Measurements from ENCODE around the gene SLC8A1. TPM values are rescaled to one million over a fixed set of nuclear protein-coding genes. Genes with fewer than 3 reads are reported as not detected.

The SLC8A1 gene
- total RNA-seq, 1 donor from 2014 or later: 0.13 TPM

DNA sequence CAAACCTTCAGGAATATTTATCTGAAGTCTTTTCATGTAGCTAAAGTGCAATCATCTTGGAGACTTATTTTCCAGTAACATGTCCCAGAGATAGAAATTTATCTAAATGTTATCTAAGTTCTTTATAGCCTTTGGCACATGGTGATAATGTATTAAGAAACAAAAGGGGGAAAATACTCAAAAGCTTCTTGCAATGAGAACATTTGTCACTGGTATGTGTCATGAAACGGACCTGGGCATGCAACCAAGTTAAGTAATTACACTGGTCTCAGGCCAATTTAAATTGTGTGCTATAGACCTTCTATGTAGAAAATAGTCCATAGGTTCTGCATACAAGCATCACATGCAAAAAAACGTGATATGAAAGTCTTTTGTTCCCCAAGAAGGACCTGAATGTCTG is 136.2 kb downstream of the SLC8A1 start:
- no peak for DNase-seq (ENCODE audit: low read depth in 2 of 2)

DNA sequence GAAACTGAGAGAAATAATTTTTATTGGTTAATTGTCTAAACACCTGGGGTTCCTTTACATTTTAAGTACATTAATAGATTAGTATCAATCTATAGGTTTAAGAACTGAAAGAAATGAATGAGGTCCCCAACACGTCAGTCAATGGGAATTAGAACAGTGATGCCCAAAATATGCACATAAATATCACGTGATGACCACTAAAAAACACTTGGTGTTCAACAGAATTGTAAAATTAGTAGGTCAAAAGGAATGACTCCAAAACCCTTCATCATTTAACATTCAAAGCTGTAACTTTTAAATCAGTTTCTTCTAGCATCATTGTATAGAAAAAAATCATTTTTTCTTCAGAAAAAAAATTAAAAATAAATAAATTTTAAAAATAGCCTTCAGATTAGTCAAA is 140.9 kb downstream of the SLC8A1 start:
- DNase-seq (ENCODE audit: low read depth in 2 of 2): no peak

DNA sequence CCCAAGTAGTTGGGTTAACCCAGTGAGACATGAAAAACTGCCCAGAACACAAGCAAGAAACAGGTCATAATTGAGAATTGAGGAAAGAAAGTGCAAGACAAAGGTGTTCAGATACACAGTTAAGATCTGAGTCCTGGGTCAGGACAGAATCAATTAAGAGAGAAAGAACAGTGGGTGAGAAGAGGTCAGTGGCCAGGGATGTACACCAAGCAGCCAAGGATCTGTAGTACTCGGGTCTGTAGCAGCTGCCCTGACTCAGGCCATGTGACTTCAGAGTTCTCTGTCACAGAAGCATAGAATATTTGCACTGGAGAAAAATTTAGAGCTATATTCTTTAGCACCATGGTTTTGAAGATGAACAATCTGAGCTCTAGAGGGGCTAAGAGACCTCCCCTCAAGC is 141.6 kb downstream of the SLC8A1 start:
- no peak for DNase-seq (ENCODE audit: low read depth in 2 of 2)

DNA sequence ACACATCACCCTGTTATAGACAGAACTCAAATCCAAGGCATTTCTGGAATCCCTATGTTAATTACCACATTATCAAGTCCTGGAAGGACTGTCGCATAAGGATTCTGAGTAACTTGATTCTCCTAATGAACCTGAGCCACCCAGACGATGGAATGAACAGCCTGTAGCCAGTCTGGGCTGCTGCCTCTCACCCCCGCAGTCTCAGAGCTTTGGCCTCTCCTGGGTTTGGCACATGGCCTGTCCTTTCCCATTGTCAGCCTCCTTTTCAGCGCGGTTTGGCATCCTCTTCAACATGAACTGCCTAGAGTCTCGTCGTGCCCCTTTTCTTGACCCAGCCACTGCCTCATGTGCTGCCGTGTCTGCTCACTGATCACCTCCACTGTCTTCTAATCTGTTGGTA is 147.6 kb downstream of the SLC8A1 start:
- DNase-seq (ENCODE audit: low read depth in 2 of 2): no peak

DNA sequence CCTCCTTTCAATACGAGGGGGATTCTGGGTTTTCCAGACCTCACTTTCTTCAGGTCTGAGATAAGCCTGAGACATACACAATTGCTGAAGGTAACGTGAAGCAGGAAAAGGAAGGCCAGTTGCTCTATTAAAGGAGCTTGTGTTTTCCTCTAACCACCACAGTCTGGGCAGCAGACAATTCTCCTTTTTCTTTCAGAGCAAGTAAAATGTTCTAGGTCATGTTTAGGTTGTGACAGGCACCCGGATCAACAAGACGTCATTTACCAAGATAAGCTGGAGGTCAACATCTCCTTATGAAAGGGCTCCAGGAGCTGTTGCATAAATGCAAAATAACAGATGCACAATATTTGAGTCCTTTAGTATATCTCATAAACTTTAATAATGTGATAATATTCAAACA is 148.1 kb downstream of the SLC8A1 start:
- DNase-seq (ENCODE audit: low read depth in 2 of 2): no peak

DNA sequence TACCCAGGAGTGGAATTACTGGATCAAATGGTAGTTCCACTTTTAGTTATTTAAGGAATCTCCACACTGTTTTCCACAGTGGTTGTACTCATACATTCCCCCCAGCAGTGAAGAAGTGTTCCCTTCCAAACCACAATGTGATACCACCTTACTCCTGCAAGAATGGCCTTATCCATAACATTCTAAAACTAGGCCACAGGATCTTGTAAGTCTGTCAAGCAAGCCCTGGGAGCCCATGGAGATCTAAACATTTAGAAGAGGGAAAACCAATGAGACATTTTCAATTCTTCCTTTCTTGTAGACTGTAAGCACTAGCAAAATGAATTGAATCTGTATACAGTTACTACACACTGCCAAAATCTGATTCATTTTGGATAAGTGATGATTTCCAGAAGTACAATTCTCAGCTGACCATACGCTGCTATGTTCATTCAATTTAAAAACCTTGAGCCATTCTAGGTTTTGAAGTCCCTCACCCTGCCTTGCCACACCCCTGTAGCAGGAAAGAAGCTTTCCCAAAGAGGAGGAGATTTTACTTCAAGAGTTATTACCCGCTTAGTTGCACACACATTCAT is 149.1 kb downstream of the SLC8A1 start:
- DNase-seq (ENCODE audit: low read depth in 2 of 2): no peak

DNA sequence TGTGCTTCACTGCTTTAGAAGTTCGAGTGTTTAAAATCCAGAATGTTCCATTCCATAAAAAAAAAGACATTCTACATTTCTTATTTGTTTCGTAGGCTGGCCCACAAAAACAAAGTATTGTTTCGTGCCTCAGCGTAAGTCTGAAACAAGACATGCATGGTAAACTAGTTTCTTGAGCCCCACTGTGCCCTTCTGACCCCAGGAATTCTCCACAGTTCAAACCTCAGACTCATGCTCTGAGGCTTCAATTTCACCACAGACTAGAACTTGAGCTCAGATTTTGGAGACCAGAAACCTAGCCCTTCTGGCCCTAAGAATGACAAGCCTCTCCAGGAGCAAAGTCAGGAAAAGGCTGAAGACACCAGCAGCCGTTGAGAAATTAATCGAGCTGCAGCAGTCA is 151.5 kb downstream of the SLC8A1 start:
- DNase-seq (ENCODE audit: low read depth in 2 of 2): no peak

DNA sequence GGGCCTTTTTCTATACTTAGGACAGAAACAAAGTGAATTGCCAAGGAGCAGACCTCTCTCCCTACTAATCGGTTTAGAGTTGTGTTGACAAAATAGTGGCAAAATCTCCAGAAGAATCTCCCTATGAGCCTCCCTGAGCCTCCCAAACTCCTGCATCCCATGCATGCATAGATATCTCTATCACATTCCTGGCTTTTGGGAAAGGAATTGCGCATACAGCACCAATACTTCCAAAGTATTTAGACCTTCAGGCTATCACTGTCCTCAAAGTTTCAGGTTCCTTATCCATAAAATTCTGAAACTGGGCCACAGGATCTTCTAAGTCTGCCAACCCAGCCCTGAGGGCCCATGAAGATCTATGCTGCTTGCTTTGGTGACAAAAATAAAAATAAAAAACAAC is 152.1 kb downstream of the SLC8A1 start:
- DNase-seq (ENCODE audit: low read depth in 2 of 2): no peak

DNA sequence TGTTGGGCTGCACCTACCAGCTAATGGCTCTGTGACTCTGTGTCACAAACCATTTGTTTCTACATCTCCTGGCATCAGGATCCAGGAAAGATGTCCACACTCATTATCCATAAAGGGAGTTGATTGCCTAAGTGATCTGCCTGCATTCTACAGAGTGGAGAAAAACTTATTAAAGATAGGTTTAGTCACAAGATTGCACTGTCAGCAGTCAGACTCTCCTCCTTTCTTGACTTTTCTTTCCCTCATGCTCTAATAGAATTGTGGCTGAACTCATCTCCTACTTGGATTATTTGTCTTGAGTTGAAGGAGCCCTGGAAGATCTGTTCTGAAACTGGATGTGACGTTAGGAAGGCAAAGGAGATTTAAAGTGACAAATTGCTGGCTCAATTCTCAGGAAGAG is 152.7 kb downstream of the SLC8A1 start:
- DNase-seq (ENCODE audit: low read depth in 2 of 2): no peak

DNA sequence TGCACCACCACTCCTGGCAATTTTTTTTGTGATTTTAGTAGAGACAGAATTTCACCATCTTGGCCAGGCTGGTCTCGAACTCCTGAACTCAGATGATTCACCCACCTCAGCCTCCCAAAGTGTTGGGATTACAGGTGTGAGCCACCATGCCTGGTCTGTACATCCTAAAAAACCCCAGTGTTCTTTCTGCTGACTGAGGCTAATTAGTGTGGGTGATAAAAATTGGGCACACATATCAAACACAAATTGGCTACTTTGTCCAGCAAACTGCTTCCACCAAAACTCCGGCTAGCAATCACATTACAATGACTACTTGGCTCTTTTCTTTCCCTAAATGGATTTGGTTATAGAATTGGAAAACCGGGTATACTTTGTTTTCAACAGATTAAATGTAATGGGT is 153.9 kb downstream of the SLC8A1 start:
- no peak for DNase-seq (ENCODE audit: low read depth in 2 of 2)

DNA sequence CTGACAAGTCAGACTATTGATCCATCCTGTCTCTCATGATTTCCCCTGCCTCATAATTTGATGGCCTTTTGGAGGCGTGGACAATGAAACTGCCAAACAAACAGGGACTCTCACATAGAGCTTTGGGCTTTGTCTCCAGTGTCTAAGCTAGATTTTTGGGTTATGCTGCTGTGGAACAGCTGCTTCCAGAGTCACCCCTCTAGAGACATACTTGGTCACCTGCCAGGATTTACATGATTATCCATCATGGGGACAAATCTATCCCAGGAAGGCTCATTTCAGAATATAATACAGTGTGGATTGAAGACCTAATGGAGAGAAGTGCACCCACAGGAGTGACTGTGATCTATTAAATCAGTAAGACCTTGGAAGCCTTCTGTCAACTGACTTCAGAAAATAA is 159.6 kb downstream of the SLC8A1 start:
- DNase-seq (ENCODE audit: low read depth in 2 of 2): no peak

DNA sequence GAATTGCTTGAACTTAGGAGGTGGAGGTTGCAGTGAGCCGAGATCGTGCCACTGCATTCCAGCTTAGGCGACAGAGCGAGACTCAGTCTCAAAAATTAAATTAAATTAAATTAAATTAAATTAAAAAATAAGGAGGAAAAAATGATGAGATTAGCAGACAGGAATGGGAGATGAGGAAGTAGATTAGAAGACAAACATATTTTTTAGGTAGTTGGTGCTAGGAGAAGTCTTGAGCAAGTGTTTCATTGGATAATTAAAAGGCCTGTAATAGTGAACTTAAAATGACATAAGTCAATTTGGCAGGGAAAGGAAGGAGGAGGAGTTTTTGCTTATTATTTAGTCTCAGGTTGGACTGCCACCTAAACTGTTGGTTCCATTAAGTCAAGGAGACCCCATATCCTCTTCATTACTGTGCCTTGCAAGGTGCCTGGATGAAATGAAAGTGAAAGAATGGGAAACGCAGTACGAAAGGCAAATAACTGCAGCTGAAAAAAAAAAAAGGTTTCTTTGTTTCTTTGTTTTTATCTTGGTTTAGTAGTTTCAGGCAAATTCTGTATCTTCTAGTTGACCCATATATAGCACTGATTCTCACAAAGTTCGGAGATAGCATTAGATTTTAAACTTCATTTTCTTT is 162.0 kb downstream of the SLC8A1 start:
- DNase-seq (ENCODE audit: low read depth in 2 of 2): no peak

DNA sequence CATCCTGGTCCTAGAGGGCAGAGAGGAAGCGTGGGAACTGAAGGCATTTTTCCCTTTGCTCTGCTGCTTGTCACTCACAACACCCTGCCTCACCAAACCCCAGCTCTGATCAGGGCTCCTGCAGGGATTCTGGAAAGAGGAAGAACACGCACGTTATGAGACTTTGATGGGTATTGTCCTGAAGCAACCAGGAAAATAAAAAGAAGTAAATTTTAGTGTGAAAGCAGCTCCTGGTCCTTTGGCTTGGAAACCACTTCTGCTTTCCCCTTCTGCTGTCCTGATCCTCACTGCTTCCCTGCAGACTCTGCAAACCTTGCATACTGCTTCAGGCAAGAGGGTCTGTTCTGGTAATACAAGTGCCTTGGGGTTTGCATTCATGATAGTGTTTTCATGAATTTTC is 164.1 kb downstream of the SLC8A1 start:
- no peak for DNase-seq (ENCODE audit: low read depth in 2 of 2)

DNA sequence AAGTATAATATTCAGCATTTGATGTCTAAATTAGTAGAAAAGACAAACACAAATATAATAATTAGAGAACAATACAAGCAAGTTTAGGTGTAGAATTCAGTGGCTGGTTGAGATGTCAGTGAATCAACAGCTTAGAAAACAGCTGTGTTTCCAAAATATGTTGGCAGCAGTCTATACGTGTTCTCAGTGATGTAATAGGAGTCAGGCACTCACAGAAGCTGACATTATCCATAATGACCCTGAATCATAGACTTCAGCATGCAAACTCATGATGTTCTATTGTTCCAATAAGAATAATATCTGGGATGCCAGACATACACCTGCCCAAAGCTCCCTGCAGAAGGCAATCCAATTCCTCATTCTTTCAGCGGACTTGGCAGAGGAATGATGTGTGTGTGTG is 164.7 kb downstream of the SLC8A1 start:
- no peak for DNase-seq (ENCODE audit: low read depth in 2 of 2)

DNA sequence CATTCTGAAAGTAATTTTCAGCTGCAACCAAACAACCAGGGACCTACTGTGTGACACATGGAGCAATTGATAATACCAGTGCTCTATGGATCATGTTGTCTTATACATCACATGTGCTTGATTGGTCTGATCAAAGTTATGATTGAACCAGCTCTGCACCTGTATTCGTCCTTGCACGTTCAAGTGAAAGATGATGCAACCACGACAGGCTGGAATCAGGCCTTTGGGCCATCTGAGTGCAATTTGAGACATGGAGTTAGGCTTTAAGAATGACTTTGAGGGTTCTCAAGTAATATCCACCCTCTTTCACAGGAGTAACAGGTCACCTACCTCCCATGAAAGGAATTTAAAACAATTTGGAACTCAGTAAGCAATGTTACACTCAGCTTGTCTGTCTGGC is 165.2 kb downstream of the SLC8A1 start:
- no peak for DNase-seq (ENCODE audit: low read depth in 2 of 2)

DNA sequence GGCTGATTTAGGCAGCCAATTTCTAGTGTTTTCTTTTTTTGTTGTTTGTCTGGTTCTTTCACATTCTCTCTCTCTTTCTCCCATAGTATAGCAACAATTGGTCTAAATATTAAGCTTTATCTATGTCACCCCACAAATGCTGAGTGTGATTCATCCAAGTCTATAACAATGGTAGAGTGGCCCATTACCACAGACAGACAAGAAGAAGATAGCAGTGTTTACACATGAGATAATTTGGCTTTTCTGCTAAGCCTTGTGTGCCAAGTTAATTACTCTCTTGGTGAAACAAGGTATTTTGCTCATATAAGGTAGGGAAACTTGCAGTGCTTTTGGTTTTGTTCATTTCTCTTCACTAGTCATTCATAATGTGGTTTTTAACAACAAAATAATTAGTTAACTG is 166.5 kb downstream of the SLC8A1 start:
- no peak for DNase-seq (ENCODE audit: low read depth in 2 of 2)

DNA sequence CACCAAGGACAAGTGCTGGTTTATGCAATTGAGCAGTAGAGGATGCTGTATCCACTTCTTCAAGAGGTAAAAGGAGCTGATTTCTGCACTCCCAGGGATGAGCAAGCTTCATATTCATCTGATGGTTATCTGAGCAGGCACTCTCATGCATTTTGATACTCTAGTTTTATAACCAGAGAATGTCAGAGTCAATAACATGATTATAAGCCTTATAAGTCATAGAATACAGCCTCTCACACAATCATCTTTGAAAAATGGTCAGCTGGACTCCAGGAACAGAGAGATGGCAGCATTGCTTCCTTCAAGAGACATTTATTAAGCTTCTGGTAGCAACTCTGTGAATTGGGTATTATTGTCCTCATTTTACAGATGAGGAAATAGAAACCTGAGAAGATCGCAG is 167.1 kb downstream of the SLC8A1 start:
- DNase-seq (ENCODE audit: low read depth in 2 of 2): no peak

DNA sequence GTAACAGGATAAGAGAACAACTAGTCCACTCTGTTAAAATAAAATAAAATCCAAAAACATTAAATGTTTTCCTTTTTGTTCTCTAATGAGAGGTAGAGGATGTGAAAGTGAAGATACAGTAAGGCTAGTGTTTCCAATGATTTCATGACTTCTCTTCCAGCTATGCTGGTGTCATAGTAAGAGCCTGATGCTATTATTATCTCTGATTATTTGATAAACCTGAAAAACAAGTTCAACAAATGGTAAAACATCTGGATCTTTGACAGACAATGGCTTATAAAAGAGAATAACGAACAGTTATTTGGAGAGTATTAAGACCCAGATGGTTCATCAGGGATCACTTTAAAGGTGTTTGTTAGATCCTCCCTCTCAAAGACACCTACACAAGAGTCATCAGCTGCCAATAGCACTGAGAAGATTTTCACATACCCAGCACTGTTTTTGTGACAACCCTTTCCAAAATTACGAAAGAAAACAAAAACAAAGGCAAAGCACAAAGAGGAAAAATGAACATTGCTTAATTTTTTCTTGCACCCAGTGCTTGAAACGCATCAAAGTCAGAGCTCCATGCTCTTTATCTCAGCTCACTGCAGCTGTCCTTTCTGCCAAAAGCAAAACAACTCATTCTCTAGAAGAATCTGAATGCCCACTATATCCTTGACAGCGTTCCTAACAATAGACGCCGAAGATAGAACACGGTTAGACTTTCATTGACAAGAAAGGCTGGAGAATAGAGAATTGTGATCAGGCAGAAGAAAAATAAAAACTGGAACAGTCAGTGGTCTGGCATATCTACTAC is 168.6 kb downstream of the SLC8A1 start:
- no peak for DNase-seq (ENCODE audit: low read depth in 2 of 2)

DNA sequence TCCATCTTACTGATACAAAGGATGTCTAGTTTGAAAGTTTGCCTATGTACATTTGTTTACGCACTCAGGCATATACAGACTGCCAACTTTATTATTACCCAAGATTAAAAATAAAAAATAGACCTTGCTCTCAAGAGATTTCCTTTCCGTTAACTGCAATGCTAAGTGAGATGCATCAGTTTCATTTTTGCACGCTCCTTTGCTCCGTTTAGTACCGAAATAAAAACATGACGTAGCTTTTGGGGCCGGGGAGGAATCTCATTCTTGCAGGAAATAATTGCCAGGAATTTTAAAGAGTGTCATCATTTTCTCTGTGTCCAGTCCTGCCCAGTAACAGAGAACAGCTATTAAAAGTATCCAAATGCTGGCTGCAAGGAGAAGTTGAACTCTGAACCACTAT is 169.5 kb downstream of the SLC8A1 start:
- no peak for DNase-seq (ENCODE audit: low read depth in 2 of 2)

DNA sequence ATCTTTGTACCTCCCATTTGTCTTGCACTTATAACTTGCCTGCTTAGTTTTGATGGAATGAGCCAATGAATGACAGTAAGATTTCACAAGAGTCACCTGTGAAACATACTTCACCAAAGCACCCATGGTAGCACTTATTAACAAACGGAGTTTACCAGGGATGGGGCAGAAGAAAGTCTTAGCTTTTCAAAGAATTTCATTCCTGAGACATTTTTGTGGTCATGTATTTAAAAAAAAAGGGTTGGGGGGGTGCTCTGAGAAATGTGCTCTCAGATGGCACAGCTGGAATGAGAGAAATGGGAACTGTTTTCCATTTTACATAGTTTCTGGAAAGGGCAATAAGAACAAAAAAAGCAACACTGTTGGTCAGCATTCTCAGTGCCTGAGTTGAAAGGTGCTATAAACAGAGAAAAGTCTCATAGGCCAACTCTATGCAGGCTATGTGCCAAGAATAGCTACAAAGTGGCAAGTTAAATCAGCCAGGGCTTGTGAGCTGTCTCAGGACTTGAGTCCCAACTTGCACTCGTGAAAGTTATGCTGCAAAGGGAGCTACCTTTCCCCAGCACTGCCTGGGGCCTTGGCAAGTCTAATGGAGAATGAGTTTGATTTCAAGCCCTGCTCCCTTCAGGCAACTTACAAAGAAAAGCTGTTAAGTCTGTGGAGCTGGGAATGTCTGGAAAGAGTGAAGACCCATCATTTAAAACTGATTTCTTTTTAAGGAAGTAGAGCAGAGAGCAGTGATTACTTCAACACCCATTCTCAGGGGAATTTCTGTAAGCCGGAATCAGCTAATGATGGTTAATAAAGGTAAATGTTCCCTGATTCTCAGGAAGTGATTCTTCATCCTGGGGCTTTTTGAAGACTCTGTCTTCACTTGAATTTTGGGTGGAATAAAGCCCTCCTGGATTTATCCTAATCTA is 170.6 kb downstream of the SLC8A1 start:
- no peak for DNase-seq (ENCODE audit: low read depth in 2 of 2)

DNA sequence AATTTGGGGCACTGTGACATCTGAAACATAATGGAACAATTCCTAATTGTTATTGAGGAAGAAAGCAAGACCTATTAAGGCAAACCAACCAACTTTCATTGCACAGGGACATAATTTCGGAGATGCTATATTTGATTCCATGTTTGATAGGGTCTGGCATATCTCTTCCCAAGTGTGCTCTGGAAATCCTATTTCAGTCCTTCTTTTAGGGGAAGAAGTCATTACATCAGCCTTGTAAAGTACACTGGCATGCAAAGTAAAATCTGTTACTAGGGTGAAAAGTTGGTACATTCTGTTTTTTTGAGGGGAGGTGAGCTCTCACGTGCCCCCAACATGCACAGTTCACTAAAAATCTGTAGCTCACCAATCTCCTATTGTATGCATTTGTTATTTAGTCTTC is 172.4 kb downstream of the SLC8A1 start:
- DNase-seq (ENCODE audit: low read depth in 2 of 2): no peak

DNA sequence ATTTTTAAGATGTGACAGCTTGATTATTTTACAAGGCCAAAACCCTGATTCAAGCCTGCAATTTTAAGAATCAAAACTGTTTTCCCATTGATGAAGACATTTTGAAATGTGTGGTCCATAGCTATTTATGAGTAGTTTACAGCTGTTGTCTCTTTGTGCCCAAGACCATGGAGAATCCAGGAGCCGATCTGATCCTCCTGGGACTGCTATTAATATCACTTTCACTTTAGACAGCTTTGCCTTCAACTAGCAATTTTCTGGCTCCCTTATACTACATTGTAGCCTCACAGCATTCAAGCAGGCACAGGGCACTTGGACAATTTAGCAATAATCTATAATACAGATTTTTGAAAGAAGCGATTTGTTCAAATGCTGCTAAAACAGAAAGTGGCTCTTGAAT is 172.9 kb downstream of the SLC8A1 start:
- no peak for DNase-seq (ENCODE audit: low read depth in 2 of 2)

All from dermis microvascular lymphatic vessel endothelial cell (primary cell).